Calu3 (cell line): ENCODE measurements around the gene ORC4. TPM values are rescaled to one million over a fixed set of nuclear protein-coding genes. Genes with fewer than 3 reads are reported as not detected.

Source experiments
- BruUV-seq: library from RNA; stranded (reverse); fragments of 400-500 nt; replicated peaks from 2 replicates; lab custom pipeline; 2021; lab: Mats Ljungman, UMichigan
- CTCF ChIA-PET: fragments of 300-600 bp; sonication (Branson Sonifier 250); formaldehyde crosslinking; loops from one replicate; lab custom pipeline; 2022; ENCODE audit warnings: antibody characterized with exemption; lab: Charles Lee
- DNase-seq: peaks from one replicate; pipeline ENCODE4 v3.0.0; 2022
- H3K27ac Mint-ChIP-seq: one replicate; pipeline ENCODE4 v1.8.0; 2022; ENCODE audit warnings: mixed read lengths; ENCODE audit not compliant: unreplicated experiment
- H3K27me3 Mint-ChIP-seq: one replicate; pipeline ENCODE4 v1.8.0; 2022; ENCODE audit warnings: mixed read lengths; ENCODE audit not compliant: unreplicated experiment
- H3K36me3 Mint-ChIP-seq: one replicate; pipeline ENCODE4 v1.8.0; 2022; ENCODE audit warnings: mild to moderate bottlenecking, moderate library complexity, mixed read lengths; ENCODE audit not compliant: insufficient read depth, unreplicated experiment
- H3K4me1 Mint-ChIP-seq: one replicate; pipeline ENCODE4 v1.8.0; 2022; ENCODE audit warnings: mild to moderate bottlenecking, low read depth, mixed read lengths; ENCODE audit not compliant: unreplicated experiment
- H3K4me3 Mint-ChIP-seq: one replicate; pipeline ENCODE4 v1.8.0; 2022; ENCODE audit warnings: mild to moderate bottlenecking, low read depth, moderate library complexity, mixed read lengths; ENCODE audit not compliant: unreplicated experiment
- H3K9me3 Mint-ChIP-seq: one replicate; pipeline ENCODE4 v1.8.0; 2022; ENCODE audit warnings: low read depth, mixed read lengths; ENCODE audit not compliant: unreplicated experiment
- intact Hi-C: fragments of 100-400 bp; cut with micrococcal nuclease; formaldehyde crosslinking; loops from one replicate; pipeline ENCODE4 v1.10.0; 2022; ENCODE audit not compliant: unreplicated experiment
- total RNA-seq: library from RNA; stranded (reverse); gene quantifications from 2 replicates; pipeline ENCODE4 v1.2.3, GENCODE V29; 2022
- TF ChIP-seq, protein P1 (sequence below): fragments of 200-600 bp; IDR thresholded peaks from one replicate; pipeline ENCODE4 v1.8.0; 2022; ENCODE audit warnings: antibody characterized with exemption; ENCODE audit not compliant: unreplicated experiment

ORC4 gene
- total RNA-seq, 1 experiment from 2014 or later: 59.2 TPM

DNA sequence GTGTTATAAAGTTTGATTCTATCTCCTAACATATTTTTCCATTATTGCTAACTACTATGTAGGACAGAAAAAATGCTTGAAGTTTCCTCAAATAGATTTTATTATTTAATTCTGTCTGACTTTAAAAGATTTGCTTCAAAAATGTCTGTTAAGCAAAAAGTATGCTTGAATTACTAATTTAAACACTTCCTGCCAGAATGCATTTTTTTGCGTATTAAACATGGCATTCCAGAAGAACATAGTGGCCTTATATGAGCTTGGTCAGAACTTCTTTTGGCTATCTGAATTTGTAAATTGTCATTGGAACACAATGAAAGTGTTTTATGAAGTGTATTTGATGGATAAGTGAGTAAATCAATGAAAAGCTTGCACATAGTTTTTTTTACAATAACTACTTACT lies 38.1 kb upstream of the ORC4 start:
- CTCF ChIA-PET: interaction anchor here (0.6 kb wide), 1 partner anchor 903 kb away, joined by 3 read pairs; no protein-coding TSS in a partner anchor
- H3K27ac Mint-ChIP-seq: no peak overlapping the region
- no peak overlapping the region for H3K4me3 Mint-ChIP-seq
- H3K36me3 Mint-ChIP-seq: no peaks in the 10 kb centered on the region
- intact Hi-C loops: no loop called here
- DNase-seq: no peak
- H3K9me3 Mint-ChIP-seq: no peaks in the 10 kb centered on the region
- BruUV-seq: no TSS peak
- H3K4me1 Mint-ChIP-seq: no peaks in the 10 kb centered on the region
- H3K27me3 Mint-ChIP-seq: no peaks in the 10 kb centered on the region
- TF ChIP-seq, protein P1, sequence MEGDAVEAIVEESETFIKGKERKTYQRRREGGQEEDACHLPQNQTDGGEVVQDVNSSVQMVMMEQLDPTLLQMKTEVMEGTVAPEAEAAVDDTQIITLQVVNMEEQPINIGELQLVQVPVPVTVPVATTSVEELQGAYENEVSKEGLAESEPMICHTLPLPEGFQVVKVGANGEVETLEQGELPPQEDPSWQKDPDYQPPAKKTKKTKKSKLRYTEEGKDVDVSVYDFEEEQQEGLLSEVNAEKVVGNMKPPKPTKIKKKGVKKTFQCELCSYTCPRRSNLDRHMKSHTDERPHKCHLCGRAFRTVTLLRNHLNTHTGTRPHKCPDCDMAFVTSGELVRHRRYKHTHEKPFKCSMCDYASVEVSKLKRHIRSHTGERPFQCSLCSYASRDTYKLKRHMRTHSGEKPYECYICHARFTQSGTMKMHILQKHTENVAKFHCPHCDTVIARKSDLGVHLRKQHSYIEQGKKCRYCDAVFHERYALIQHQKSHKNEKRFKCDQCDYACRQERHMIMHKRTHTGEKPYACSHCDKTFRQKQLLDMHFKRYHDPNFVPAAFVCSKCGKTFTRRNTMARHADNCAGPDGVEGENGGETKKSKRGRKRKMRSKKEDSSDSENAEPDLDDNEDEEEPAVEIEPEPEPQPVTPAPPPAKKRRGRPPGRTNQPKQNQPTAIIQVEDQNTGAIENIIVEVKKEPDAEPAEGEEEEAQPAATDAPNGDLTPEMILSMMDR: no peak

DNA sequence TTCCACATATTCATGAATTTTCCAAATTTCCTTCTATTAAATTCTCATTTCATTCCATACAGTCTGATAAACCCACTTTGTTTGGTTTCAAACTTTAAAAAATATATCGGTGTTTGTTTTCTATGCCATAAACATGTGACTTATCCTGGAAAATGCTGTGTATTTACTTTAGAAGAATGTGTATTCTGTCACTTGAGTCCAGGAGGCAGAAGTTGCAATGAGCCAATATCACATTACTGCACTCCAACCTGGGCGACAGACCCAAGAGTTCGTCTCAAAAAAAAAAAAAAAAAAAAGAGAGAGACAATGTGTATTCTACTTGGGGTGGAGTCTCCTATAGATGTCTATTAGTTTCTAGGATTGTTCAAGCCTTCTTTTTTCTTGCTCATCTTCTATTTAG lies 32.1 kb upstream of the ORC4 start:
- H3K4me3 Mint-ChIP-seq: no peak overlapping the region
- no peak overlapping the region for H3K27ac Mint-ChIP-seq
- H3K4me1 Mint-ChIP-seq: peaks cover 9% of the 10 kb centered on the region
- no peak for DNase-seq
- H3K27me3 Mint-ChIP-seq: no peaks in the 10 kb centered on the region
- CTCF ChIA-PET: no interaction called here
- BruUV-seq: no TSS peak
- TF ChIP-seq, protein P1: no peak
- intact Hi-C loops: no loop called here
- H3K9me3 Mint-ChIP-seq: no peaks in the 10 kb centered on the region
- H3K36me3 Mint-ChIP-seq: no peaks in the 10 kb centered on the region

DNA sequence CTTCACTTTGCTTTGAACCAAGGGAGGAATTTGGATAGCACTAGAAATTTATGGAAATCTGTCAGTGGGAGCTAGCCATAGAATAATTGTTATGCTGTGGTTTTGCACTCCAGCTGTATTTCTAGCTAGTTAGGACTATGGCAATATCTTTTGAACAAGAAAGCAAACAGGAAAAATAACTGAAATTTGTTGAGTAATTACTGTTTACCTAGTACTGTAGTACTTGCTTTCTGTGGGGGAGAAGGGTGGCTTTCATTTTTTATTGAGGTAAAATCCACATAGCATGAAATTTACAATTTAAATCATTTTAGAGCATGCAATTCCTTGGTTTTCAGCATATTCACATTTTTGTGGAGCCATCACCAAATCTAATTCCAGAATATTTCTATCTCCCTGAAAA lies 28.7 kb upstream of the ORC4 start:
- no TSS peak for BruUV-seq
- H3K27me3 Mint-ChIP-seq: no peaks in the 10 kb centered on the region

DNA sequence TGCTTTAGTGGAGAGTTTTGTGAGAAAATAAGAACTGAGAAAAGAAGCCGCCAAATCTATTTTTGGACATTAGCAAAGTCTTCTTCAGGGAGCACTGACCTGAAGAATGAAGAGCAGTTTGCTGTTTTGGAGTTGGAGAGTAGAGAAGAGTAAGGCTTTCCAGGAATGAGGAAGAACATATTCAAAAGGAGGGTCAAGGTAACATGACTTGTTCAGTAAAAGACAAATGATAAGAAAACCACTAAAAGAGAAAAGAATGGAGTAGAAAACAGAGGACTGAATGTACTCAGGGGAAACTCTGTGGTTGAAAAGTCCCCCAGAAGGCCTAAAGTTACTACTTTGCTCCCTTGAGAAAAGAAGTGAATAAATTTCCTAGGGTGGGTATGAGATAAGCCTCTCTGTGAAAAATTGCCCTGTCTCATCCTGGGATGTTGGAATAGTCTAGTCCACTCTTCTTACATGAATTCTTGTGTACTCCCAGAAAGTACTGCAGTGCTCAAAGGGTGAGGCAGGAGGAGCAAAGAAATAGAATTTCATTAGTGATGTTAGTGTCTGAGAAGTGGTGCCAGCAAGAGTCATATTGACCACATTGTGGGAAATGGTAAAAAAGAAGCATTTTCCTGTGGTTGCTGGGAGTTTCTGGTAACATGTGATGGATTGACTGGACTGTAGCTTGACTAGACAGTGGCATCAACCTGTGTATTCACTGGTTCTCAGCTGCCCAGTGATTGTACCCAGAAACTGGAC lies 28.1 kb upstream of the ORC4 start:
- intact Hi-C loops: no loop called here
- TF ChIP-seq, protein P1: no peak
- BruUV-seq: no TSS peak
- no peak overlapping the region for H3K27ac Mint-ChIP-seq
- H3K27me3 Mint-ChIP-seq: no peaks in the 10 kb centered on the region
- H3K36me3 Mint-ChIP-seq: no peaks in the 10 kb centered on the region
- CTCF ChIA-PET: no interaction called here
- H3K4me1 Mint-ChIP-seq: peaks cover 9% of the 10 kb centered on the region
- no peak overlapping the region for H3K4me3 Mint-ChIP-seq
- no peak for DNase-seq
- no peaks in the 10 kb centered on the region for H3K9me3 Mint-ChIP-seq

More for the DNA sequence above, 28.7 kb upstream of the ORC4 start:
- no peaks in the 10 kb centered on the region for H3K9me3 Mint-ChIP-seq
- no peak for DNase-seq
- intact Hi-C loops: no loop called here
- H3K36me3 Mint-ChIP-seq: no peaks in the 10 kb centered on the region
- peaks cover 9% of the 10 kb centered on the region for H3K4me1 Mint-ChIP-seq
- TF ChIP-seq, protein P1: no peak
- no peak overlapping the region for H3K27ac Mint-ChIP-seq
- H3K4me3 Mint-ChIP-seq: no peak overlapping the region
- CTCF ChIA-PET: no interaction called here
